ENCODE measurements around the gene PEX10.

The PEX10 gene

DNA sequence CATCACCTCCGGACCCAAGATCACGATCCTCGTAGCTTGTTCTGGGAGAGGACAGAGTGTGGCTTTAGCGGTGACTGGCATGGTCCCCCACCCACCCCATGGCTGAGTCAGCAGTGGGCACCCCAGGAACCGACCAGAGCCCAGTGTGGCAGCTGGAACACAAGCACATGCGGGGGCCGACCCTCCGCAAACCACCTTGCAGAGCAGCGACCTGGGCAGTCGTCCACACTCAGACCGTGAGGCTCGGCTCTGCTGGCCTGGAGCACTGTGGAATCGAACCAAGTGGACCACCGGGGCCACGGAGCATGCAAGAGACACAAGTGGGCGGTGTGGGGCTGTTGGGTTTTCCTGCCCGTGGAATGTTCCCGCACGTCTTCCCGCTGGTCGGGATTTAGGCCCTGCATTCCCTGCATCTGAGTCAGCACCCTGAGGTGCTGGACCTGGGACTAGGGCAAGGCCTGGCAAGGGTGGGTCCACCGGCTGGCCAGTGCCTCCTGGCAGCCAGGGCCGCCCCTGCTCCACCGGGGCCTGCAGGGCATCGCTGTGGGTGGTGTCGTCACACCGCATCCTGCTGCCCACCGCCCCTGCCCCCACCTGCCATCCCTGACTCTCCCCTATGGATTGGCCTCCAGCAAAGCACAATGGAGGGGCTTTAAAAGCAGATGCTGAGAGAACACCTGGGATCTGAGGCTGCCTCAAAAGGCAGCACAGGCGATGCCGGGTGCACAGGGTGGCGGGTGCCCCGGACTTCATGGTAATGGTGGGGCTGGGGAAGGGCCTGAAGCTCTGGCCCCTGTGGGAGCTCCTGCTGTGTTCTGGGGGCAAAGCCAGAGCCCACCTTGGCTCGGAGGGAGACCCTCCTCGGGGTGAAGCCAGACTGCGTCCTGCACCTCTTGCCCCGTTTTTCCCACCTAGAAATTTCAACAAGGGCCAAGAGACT lies 39.5 kb downstream of the PEX10 start:
- no peak for DNase-seq

DNA sequence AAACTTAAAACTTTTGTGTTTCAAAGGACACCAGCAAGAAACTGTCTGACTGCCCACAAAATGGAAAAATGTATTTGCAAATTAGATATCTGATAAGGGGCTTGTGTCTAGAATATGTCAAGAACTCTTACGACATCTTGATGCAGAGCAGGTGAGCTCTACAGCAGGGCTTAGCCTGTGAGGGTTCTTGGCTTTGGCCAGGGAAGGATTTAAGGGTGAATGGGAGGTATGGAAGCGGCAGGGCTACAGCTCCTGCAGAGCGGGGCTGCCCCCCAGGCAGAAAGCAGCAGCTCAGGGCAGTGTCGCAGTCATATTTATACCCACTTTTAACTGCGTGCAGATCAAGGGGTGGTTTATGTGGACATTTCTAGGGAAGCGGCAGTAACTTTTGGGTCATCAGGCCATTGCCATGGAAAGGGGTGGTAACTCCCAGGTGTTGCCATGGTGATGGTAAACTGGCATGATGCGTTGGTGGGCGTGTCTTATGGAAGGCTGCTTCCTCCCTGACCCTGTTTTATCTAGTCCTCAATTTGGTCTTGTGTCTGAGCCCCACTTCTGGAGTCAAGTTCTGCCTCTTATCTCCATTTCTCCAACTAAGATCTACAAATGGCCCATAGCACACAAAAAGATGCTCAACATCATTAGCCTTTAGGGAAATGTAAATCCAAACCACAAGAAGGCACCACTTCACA lies 44.2 kb downstream of the PEX10 start:
- no peak for DNase-seq

DNA sequence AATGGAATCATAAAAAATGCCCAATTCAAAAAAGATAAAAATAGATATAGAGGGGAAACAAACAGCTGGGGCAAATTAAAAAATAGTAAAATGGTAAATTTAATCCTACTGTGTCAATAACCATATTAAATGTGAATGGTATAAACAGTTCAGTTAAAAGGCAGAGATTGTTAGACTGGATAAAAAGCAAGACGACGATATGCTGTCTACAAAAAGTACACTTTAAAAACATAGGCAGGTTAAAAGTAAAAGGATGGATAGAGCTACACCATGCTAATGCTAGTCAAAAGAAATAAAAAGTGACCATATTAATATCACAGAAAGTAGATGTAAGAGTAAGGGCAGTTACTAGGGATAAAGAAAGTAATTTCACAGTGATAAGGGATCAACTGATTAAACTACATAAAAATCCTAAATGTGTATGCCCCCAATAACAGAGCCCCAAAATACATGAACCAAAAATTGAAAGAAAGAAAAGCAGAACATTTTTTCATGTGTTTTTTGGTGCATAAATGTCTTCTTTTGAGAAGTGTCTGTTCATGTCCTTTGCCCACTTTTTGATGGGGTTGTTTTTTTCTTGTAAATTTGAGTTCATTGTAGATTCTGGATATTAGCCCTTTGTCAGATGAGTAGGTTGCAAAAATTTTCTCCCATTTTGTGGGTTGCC lies 48.4 kb downstream of the PEX10 start:
- DNase-seq, result no peak

DNA sequence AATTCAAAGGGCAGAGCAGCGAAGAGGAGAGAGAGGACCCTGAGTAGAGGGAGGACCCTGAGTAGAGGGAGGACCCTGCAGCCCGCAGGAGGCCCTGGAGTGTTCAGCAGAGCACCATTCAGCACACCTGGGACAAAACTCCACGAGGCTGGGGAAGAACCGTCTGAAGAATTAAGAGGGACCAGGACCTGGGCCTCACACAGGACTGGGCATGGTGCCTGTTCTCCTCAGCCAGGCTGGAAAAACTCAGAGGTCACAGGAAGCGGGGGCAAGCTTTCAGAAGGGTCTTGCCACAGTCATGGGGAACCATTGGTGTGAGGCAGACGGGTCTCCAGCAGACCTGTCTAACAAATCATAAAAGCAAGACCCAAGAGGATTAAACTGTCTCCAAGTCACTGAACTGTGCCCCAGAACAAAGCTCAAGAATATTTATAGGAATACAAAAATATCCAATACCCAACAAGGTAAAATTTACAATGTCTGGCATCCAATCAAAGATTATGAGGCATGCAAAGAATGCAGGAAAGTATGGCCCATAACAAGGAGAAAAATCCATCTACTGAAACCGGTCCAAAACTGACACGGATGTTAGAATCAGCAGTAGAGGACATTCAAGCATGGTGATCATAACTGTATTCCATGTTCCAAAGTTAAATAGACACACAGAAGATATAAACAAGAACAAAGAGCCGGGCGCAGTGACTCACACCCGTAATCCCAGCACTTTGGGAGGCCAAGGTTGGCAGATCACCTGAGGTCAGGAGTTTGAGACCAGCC lies 51.6 kb downstream of the PEX10 start:
- no peak for DNase-seq

DNA sequence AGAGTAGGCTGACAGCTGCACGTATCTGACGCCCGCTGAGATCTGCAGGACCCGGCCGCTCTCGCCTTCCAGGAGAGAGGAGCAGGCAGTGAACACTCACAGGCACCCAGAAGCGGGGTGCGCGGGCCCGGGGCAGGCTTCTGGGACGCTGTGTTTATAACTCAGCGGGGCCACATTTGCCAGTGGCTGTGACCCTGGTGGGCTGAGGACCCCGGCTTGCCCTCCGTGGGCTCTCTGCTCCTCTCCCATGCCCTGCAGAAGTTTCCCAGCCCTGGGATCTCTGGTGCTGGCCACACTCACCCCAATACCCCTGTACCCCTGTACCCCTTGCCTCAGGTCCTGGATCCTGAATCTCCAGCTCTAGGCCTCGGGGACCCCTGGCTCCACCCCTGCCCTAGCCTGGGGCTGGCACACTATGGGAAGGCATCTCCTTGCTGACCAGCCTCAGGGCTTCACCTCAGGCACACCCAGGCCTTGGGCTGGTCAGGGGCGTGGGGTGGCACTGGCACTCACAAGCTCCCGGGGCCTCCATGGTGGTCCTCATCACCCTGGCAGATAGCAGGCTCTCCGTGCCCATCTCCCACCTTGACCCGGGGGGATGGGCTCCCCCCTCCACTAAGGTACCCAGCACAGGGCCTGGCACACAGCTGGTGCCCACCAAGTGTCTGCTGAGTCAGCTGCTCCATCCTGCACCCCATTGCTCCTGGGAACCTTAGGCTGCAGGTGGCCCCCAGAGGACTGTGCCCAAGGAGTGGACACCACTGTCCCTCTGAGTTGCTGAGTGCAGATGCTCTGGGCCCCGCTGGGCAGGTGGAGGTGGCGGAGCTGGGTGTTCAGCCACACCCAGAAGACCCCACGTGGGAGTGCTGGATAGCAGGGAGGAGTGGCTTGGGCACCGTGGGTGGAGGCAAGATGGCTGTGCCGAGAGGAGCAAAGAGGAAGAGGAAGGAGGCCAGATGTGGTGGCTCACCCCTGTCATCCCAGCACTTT lies 53.4 kb downstream of the PEX10 start:
- DNase-seq, result no peak

DNA sequence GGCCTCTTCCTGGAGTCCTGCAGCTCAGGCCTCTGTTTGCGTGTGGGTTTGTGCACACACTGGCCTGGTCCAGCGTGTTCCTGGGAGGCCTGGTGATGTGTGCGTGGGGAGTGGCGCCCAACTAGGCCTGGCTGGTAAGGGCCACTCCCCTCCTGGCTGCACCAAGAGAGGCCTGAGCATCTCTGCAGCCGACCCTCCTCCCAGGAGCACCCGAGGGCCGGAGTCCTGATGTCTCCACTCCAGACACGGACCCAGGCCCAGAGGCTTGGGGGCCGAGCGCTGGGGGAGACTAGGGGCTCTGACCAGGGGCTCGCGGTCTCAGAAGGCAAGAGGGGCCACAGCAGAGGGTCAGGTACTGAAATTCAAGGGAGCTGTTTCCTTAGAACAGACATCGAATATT lies 54.3 kb downstream of the PEX10 start:
- no peak for DNase-seq

DNA sequence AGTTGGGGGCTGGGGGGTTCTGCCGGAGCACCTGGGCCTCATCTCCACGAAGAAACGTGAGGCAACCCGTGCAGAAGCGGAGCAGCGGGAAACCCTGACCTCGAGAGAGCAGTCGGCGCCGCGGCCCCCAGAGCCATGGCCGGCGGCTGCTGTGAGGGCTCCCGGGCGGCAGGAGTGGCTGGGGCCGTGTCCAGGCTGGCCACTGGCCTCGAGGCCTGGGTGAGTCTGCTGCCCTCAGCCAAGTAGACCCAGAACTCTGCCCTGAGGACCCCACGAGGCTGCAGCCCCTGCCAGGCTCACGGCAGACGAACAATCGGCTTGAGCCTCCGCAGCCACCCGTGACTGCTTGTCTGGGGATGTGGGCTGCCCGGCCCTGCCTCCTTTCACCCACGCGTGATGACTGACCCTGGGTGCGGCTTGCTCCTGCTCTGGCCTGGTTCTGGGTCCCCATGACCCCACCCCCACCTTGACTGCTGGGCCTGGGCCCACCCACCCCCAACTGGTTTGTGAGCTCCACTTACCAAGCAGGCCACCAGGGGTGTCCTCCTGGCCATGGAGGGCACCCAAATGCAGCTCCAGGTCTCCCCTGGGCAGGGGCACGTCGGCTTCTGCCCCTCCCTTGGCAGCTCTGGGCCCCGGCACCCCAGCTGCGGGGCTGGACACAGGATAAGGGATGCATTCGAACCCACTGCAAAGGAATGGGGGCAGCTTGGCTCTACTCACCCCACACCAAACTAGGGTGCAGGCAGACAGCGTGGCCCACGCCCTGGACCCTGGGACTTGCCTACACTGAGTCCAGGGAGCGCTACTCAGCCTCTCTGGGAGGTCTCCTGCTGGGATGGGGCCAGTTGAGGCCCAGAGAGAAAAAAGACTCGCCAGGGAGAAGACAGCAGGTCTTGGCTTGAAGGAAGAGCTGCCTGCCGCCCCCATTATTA lies 55.2 kb downstream of the PEX10 start:
- DNase-seq, result no peak

DNA sequence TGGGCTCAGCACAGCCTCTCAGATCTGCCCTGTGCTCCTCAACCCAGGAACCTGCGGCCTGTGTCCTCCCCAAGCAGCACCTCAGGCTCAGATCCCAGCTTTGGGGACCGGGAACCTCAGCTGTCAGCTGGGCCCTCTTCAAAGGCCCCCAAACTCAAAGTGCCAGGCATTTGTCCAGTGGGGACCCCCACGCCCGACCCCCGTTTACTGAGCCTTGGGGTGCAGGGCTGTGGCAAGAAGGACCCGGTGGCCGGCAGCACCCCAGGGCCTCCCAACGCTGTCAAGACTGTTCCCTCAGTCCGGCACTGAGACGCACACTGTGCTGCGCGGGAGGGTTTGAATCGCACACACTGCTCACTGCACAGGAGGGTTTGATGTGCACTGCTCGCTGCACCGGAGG lies 56.0 kb downstream of the PEX10 start:
- no peak for DNase-seq

DNA sequence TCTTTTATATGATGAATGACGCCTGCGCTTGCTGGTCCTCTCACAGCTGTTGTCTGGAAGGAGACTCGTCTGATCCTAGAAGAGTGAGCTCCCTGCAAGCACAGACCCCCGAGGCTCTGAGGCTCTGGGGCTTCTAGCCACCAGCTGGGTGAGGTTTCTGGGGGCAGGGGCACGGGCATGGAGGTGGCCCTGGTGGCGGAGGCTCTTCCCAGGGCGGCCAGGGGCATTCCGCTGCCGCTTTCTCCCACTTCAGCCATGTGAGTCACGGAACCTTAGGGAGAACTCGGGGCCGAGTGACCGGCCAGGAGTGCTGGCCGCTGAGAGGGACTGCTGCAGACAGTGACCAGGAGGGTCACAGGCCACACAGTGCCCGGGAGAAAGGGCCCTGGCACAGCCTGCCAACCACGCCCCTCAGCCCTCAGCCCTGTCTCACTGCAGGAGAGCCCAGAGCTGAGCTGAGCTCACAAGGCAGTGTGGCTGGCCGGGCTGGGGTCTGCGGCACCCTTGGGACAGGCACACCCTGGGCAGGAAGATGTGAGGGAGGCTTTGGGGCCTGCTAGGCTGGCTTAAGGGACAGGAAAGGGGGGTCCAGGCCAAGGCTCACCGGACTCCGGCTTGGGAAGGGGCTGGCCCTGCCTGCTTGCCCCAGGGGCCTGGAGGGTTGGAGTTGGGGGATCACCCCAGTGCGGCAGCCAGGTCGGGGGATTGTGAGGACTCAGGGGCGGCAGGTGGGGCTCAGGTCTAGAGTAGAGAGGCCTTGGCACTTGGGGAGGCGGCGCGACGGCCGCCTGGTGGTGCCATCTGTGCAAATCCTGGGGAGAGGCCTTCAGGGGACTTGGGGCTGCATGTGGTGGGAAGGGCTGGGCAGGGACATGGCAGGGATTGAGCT lies 56.7 kb downstream of the PEX10 start:
- no peak for DNase-seq

DNA sequence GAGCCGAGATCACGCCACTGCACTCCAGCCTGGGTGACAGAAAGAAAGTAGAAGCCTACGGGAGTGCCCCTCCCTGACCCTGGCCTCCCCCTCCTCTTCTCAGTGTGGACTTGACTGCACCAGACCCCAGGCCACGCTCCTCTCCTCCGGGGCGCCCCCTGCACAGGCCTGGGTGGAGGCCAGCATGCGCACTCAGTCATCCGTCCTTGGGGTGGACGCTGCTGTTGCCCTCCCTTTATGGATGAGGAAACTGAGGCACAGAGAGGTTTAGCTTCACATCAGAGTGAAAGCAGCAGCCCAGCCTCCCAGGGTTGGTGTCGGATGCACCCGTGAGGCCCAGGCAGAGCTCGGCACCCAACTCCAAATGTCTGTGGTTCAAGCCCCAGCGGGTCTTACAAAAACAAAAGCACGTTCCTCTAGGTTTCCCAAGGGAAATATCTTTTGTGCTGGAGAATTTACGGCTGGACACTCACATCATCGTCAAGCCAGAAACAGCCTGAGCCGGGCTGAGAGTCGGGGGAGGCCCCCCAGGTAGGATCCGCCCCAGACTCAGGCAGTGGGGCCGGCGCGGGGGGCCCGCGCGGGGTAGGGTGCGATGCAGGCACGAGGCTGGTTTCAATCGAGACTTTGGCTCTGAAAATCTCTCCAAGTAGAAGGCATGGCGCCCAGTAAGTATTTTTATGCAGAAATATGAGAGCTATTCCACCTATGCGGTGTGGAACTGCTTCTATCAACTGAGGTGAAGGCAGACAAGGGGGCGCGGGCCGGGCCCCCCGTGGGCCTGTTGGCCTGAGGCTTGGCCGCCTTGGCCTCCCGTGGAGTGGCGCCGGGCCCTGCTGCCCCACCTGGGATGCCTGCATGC lies 57.6 kb downstream of the PEX10 start:
- no peak for DNase-seq
